NCI-H226 (cell line): ENCODE measurements around the gene ZFHX3.

ENCODE experiments used
- DNase-seq: peaks from one replicate; pipeline ENCODE4 v3.0.0-alpha.2; 2015

ZFHX3 gene

DNA sequence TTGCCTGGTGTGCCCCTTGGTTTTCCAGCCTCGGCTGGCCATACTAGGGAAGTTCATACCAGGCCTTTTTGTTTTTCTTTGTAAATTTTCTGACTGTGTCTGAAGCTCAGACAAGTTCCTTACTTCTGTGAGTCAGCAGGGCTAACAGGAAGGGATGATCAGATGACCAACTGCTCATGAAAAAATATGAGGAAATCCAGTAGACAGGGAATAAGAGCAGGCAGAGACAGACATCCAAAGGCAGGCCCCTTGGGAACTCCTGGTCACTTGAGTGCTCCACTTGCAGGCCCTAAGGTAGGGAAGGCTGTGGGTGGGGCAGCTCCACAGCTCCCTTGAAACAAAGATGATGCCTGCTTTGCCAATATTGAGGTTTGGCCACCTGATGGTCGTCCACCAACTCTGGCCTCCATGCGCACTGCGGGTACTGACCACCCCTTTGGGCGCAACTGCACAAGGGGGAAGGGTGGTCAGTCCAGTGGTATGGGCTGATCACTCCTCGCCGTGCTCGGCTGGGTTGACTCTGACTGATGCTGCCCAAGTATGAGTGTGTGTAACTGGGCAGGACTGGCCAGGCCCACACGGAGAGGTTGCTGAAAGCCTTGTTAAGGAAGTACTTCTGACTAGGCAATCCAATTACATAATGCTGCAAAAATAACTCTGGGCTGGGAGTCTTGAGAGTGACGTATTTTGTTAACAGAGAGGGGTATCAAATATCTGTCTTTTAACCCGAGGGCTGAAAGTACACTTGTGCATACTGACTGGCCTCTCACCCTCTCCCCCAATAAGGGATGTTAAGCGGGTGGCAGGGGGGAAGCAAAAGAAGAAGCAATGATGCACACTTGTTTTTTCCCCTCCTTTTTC lies 20.8 kb upstream of the ZFHX3 start:
- peak; percentile 89 for DNase-seq

GRCh38 chr16:73067671-73068540 lies 20.0 kb upstream of the ZFHX3 start:
- no peak for DNase-seq

DNA sequence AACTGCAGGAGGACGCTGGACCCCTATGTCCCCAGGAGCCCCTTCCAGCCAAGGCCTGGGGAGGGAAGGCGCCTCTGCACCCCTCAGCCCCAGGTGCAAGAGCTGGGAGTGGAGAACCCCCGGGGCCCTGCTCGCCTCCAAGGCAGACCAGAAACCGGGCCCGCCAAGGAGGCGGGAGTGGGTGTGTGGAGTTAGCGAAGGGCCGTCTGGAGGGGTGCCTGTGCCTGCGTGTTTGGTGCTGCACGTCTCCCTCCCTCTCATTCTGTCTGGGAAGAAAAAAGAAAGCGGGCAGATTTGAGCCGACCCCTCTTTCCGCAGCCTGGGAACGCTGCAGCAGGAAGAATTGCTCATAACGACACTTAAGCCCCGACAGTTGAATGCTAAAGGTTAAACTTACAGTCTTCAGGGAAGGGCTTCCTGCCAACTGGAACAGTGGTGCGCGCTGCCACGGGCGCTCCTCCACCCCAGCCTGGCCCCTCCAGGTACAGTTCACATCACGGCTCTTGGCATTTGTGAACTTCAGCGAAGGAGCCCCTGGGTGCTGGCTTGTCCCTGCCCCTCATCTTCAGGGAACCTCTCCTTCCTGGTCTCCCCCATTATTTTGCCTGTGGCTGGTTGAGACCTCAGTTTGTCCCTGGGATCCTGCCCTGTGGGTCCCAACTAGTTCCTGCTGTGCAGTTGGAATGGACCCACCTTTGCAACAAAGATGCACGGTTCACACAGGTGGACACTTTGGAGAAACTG lies 19.2 kb upstream of the ZFHX3 start:
- DNase-seq = no peak

GRCh38 chr16:73066331-73066926 lies 18.5 kb upstream of the ZFHX3 start:
- DNase-seq = no peak

DNA sequence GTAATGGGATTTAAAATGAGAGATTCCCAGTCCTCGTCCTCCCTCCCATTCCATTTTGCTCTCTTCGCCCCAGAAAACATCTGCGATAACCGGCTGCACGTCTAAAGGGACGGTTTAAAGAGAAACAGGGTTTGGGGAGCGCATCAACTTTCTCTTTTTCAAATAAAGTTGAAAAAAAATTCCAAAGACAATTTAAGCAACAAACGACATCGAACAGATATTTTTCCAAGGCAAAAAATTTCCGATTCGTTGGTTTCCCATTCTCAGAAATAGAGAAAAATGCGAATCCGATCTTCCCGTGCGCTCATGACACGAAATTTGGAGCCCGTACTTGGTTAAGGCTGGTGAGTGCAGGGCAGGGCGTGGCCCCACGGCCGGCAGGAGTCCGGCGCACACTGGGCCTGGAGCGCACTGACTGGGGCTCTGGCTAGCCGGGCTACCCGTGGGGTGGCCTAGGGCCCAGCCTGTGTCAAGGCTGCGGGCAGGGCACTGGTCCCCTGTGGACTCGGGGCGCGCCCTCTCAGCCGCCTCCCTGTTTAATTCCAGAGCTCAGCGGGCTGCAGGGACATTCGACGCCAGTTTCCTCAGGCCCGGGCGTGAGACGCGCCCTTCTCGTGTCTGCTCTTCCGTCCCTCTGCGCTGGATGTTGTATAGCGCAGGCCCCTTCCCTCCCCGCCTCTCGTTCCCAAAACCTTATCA lies 17.9 kb upstream of the ZFHX3 start:
- DNase-seq = no peak

GRCh38 chr16:73064994-73065545 lies 17.1 kb upstream of the ZFHX3 start:
- DNase-seq = no peak

GRCh38 chr16:73064212-73064993 lies 16.5 kb upstream of the ZFHX3 start:
- DNase-seq = peak; percentile 80

GRCh38 chr16:73063854-73064211 lies 15.9 kb upstream of the ZFHX3 start:
- no peak for DNase-seq

GRCh38 chr16:73062743-73063733 lies 15.1 kb upstream of the ZFHX3 start:
- DNase-seq = no peak

GRCh38 chr16:73062001-73062616 lies 14.2 kb upstream of the ZFHX3 start:
- no peak for DNase-seq

DNA sequence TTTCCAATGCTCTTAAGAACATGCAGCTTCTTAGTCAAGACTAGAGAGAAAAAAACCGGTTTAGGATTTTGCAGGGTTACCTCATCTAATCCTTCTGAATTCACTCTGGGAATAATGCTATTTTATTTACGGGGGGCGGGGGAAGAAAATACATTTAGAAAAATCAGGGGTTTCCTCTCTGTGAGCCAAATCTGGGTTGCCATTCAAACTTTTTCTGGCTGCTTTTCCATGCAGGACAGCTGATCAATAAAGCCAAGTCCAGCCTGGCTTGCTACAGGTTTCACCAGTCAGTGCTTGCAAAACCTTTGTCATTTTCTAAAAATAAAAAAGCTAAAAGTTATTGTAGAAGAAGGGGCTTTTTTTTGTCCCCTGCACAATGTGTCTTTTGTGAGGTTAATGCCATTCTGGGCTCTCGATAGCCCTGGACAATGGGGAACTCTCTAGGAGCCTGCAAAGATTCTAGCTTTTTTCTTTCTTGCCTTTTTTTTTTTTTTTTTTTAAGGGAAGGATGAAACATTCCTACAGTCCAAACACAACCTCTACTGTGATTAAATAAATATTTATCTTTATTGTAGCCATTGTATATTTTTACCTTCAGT lies 13.1 kb upstream of the ZFHX3 start:
- DNase-seq = no peak

- no peak for DNase-seq
These were observed 12.1 kb upstream of the ZFHX3 start for GRCh38 chr16:73059779-73060615.

- DNase-seq = peak; percentile 28
These were observed 10.9 kb upstream of the ZFHX3 start for GRCh38 chr16:73058616-73059409.

DNA sequence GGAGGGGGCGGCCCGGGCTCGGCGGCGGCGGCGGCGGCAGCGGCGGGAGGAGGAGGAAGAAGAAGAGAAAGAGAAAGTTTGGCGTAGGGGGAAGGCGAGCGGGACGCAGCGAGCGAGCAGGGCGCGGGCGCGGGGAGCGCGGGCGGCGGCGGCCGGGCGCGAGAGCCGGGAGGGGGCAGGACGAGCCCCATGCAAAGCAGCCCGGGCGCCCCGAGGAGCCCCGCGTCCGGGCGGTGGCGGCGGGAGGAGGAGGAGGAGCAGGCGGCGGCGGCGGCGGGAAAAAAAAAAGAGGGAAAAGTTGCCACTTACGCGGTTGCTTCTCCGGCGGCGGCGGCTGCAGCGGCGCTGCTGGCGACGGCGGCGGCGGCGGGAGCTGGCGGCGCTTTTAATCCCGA lies 10.3 kb upstream of the ZFHX3 start:
- DNase-seq = peak; percentile 26

- DNase-seq = peak; percentile 20
These were observed 9.6 kb upstream of the ZFHX3 start for GRCh38 chr16:73057291-73058210.

DNA sequence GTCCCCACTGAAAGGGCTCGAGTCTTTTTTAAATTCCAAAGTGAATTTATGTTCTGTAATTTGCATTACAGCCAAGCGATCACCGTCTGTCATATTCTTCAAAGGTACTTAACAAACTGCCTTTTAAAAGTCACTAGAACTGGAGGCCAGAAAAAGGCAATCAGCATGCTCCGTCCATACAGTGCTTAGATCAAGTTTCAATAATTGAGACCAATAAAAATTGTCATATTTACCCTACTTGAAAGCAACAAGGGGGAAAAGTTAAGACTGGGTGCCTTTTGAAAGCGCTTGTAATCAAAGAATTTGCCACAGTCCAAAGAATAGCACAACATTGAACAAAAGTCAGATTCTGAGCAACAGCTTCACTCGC lies 9.0 kb upstream of the ZFHX3 start:
- DNase-seq = no peak
